Measurements from ENCODE around the gene SLC38A2.
"Not testable (repeated sequence)": the region's sequence is repeated elsewhere in the genome, so short reads cannot be mapped to it uniquely, and the experiment has no call there.

Gene SLC38A2

GRCh38 chr12:46359667-46360280 lies 12.8 kb downstream of the SLC38A2 start:
- DNase-seq = no peak

GRCh38 chr12:46358791-46359666 lies 13.5 kb downstream of the SLC38A2 start:
- no peak for DNase-seq

GRCh38 chr12:46358325-46358700 lies 14.3 kb downstream of the SLC38A2 start:
- DNase-seq = no peak

- DNase-seq = no peak
Observed at GRCh38 chr12:46357438-46358324, 14.9 kb downstream of the SLC38A2 start.

- DNase-seq = no peak
Observed at GRCh38 chr12:46356655-46357437, 15.7 kb downstream of the SLC38A2 start.

GRCh38 chr12:46354802-46355199 lies 17.8 kb downstream of the SLC38A2 start:
- peak; percentile 25 for DNase-seq

GRCh38 chr12:46354111-46354801 lies 18.3 kb downstream of the SLC38A2 start:
- no peak for DNase-seq

GRCh38 chr12:46351886-46352650 lies 20.5 kb downstream of the SLC38A2 start:
- peak; percentile 57 for DNase-seq

- no peak for DNase-seq
Observed at GRCh38 chr12:46351138-46351537, 21.4 kb downstream of the SLC38A2 start.

GRCh38 chr12:46349253-46349652 lies 23.3 kb downstream of the SLC38A2 start:
- DNase-seq = no peak

GRCh38 chr12:46343118-46343852 lies 29.3 kb downstream of the SLC38A2 start:
- DNase-seq = no peak

GRCh38 chr12:46342562-46343033 lies 30.0 kb downstream of the SLC38A2 start:
- DNase-seq = no peak

GRCh38 chr12:46339051-46339450 lies 33.5 kb downstream of the SLC38A2 start:
- DNase-seq = no peak

- DNase-seq = no peak
Observed at GRCh38 chr12:46332260-46332659, 40.3 kb downstream of the SLC38A2 start.

GRCh38 chr12:46325075-46325474 lies 47.5 kb downstream of the SLC38A2 start:
- not testable (repeated sequence) for DNase-seq

- DNase-seq = no peak
Observed at GRCh38 chr12:46320731-46321130, 51.8 kb downstream of the SLC38A2 start.

- DNase-seq = no peak
Observed at GRCh38 chr12:46318037-46318436, 54.5 kb downstream of the SLC38A2 start.
